ENCODE results near the gene SP140L.
"Not testable (repeated sequence)": the region's sequence is repeated elsewhere in the genome, so short reads cannot be mapped to it uniquely, and the experiment has no call there.

Gene SP140L

GRCh38 chr2:230335864-230336506, 9.0 kb downstream of the SP140L start:
- no peak for DNase-seq (ENCODE audit: extremely low read depth, low read depth)
- TF ChIP-seq CTCF (IDR thresholded peaks at IDR 0.05; ENCODE audit: low read depth, low read length, missing control alignments) = no peak
- no peak overlapping the region for H3K4me3 ChIP-seq (replicated peaks; ENCODE audit: low read depth, low read length)

GRCh38 chr2:230341936-230342528, 15.0 kb downstream of the SP140L start:
- not testable (repeated sequence) for DNase-seq (ENCODE audit: extremely low read depth, low read depth); H3K4me3 ChIP-seq (replicated peaks; ENCODE audit: low read depth, low read length)

DNA sequence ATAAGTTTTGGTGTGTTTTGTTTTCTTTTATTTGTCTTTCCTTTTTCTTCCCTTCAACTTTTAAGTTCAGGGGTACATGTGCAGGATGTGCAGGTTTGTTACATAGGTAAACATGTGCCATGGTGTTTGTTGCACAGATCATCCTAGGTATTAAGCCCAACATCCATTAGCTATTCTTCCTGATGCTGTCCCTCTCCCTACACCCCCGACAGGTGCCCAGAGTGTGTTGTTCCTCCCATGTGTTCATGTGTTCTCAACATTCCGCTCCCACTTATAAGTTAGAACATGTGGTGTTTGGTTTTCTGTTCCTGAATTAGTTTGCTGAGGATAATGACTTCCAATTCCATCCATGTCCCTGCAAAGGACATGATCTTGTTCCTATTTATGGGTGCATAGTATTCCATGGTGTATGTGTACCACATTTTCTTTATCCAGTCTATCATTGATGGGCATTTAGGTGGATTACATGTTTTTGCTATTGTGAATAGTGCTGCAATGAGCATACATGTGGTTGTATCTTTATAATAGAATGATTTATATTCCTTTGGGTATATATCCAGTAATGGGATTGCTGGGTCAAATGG, 16.1 kb downstream of the SP140L start:
- not testable (repeated sequence) for H3K4me3 ChIP-seq (replicated peaks; ENCODE audit: low read depth, low read length); DNase-seq (ENCODE audit: extremely low read depth, low read depth)

DNA sequence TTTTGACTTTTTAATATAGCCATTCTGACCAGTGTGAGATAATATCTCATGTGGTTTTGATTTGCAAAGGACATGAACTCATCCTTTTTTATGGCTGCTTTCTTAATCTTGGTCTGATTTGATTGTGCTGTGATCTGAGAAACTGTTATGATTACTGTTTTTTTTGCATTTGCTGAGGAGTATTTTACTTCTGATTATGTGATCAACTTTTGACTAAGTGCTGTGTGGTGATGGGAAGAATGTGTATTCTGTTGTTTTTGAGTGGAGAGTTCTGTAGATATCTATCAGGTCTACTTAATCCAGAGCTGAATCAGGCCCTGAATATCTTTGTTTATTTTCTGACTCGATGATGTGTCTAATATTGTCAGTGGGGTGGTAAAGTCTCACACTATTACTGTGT, 16.8 kb downstream of the SP140L start:
- DNase-seq (ENCODE audit: extremely low read depth, low read depth) = no peak
- TF ChIP-seq CTCF (IDR thresholded peaks at IDR 0.05; ENCODE audit: low read depth, low read length, missing control alignments) = no peak
- H3K4me3 ChIP-seq (replicated peaks; ENCODE audit: low read depth, low read length) = no peak overlapping the region

- H3K4me3 ChIP-seq (replicated peaks; ENCODE audit: low read depth, low read length) = no peak overlapping the region
- no peak for DNase-seq (ENCODE audit: extremely low read depth, low read depth)
- no peak for TF ChIP-seq CTCF (IDR thresholded peaks at IDR 0.05; ENCODE audit: low read depth, low read length, missing control alignments)
Observed at GRCh38 chr2:230346465-230346864, 19.5 kb downstream of the SP140L start.

DNA sequence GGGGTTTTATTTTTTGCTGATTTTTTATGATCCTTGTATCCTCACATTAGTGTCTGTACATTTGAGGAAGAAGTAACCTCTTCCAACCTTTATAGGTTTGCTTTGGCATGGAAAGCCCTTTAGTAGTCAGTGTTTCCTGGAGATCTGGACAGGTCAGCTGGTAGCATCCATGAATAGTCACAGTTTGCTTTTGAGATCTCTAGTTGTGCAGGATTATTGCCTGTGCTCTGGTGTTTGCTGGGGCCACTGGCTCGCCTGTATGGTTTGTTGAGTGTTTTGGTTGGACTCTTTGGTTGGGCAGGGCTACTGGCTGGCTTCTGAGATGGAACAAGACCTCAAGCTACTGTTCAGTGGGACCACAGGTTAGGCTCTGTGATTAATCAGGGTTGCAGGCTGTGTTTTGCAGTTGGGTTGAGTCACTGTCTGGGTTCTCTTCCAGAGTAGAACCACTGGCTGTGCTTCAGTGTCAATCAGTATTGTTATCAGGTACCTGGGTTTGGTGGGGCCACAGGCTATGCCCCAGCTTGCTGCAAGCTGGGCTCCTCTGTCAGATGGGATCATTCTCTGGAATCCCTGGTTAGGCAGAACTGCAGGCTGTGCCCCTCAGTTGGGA, 20.0 kb downstream of the SP140L start:
- TF ChIP-seq CTCF (IDR thresholded peaks at IDR 0.05; ENCODE audit: low read depth, low read length, missing control alignments) = no peak
- no peak for DNase-seq (ENCODE audit: extremely low read depth, low read depth)

GRCh38 chr2:230347659-230348305, 20.8 kb downstream of the SP140L start:
- DNase-seq (ENCODE audit: extremely low read depth, low read depth) = no peak
- H3K4me3 ChIP-seq (replicated peaks; ENCODE audit: low read depth, low read length) = no peak overlapping the region
- TF ChIP-seq CTCF (IDR thresholded peaks at IDR 0.05; ENCODE audit: low read depth, low read length, missing control alignments) = no peak

More for the DNA sequence above, 20.0 kb downstream of the SP140L start:
- no peak overlapping the region for H3K4me3 ChIP-seq (replicated peaks; ENCODE audit: low read depth, low read length)
